DOHH2 (cell line): ENCODE measurements around the gene EXOSC6.

Experiments
- EZH2phosphoT487 ChIP-seq: fragments of 200-600 bp; sonication (generic); IDR thresholded peaks from 2 replicates; pipeline ENCODE4 v1.6.1; 2017; ENCODE audit warnings: borderline replicate concordance, mild to moderate bottlenecking, antibody characterized with exemption, low read length, moderate library complexity, mixed read lengths
- TF ChIP-seq, protein P1 (sequence below): fragments of 200-600 bp; sonication (generic); IDR thresholded peaks from one replicate; pipeline ENCODE4 v1.5.1; 2014; ENCODE audit warnings: antibody characterized with exemption, mild to moderate bottlenecking, low read depth, low read length; ENCODE audit not compliant: poor library complexity, severe bottlenecking

DNA sequence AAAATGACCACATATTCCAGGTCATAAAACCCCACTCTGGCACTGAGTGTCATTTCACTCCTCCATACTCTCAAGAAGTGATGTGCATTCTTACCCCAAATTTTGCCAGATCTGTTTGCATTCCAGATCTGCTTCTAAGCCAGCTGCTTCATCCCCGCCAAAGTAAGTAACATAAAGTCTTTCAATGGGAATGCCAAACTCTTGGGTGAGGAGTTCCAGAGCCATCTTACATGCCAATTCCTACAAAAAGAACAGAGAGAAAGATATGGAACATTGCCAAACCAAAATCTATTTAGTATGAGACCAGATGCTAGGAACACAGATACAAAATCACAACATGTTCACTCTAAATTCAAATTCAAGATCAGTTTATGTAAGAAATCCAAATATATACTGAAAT lies 24.7 kb upstream of the EXOSC6 start:
- TF ChIP-seq, protein P1, sequence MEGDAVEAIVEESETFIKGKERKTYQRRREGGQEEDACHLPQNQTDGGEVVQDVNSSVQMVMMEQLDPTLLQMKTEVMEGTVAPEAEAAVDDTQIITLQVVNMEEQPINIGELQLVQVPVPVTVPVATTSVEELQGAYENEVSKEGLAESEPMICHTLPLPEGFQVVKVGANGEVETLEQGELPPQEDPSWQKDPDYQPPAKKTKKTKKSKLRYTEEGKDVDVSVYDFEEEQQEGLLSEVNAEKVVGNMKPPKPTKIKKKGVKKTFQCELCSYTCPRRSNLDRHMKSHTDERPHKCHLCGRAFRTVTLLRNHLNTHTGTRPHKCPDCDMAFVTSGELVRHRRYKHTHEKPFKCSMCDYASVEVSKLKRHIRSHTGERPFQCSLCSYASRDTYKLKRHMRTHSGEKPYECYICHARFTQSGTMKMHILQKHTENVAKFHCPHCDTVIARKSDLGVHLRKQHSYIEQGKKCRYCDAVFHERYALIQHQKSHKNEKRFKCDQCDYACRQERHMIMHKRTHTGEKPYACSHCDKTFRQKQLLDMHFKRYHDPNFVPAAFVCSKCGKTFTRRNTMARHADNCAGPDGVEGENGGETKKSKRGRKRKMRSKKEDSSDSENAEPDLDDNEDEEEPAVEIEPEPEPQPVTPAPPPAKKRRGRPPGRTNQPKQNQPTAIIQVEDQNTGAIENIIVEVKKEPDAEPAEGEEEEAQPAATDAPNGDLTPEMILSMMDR, result no peak
- TF ChIP-seq EZH2phosphoT487, result no peak
